ENCODE measurements around the gene DCC. TPM values are rescaled to one million over a fixed set of nuclear protein-coding genes. Genes with fewer than 3 reads are reported as not detected.

Gene DCC
- total RNA-seq, 1 experiment from 2014 or later: 0.39 TPM

DNA sequence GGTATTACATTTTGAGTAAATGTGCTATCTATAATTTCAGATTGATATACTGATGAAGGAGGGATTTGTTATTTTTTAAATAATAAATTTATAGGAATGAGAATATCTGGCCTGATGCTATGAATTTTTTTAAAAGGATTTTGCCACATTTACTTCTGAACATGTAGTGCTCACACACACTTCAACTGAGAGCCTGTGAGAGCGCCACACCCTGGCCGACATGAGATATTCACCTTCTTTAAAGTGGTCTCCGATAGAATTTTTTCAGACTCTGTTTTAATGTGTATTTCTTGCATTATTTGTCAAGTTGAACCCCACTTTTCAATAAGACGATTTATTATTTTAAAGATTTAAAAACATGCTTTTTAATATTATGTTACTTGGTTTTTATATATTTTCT is 813.3 kb downstream of the DCC start:
- intact Hi-C loops (cut with micrococcal nuclease; ENCODE audit: unreplicated experiment): loop anchor here (10.0 kb wide), 1 partner anchor 438 kb away; no protein-coding TSS in a partner anchor
- no peak overlapping the region for H3K4me3 Mint-ChIP-seq (ENCODE audit: unreplicated experiment)
- H3K4me1 Mint-ChIP-seq (ENCODE audit: low read depth, unreplicated experiment): no peaks in the 10 kb centered on the region
- POLR2A ChIA-PET: no interaction called here
- no peak overlapping the region for H3K27ac Mint-ChIP-seq (ENCODE audit: unreplicated experiment)
- no peaks in the 10 kb centered on the region for H3K4me1 ChIP-seq
- no peak overlapping the region for H3K4me3 ChIP-seq (ENCODE audit: low read depth, low read length)
- no peaks in the 10 kb centered on the region for H3K9me3 Mint-ChIP-seq (ENCODE audit: unreplicated experiment)
- CTCF ChIA-PET: no interaction called here
- no peaks in the 10 kb centered on the region for H3K36me3 ChIP-seq (ENCODE audit: control insufficient read depth, insufficient read depth, low read length)
- no peaks in the 10 kb centered on the region for H3K9me3 ChIP-seq
- no TSS peak for BruUV-seq (replicated peaks)
- H3K36me3 Mint-ChIP-seq (ENCODE audit: insufficient read depth, unreplicated experiment): peaks cover 6% of the 10 kb centered on the region
- peaks cover 6% of the 10 kb centered on the region for H3K27me3 Mint-ChIP-seq (ENCODE audit: insufficient read depth, unreplicated experiment)
- no peaks in the 10 kb centered on the region for H3K27me3 ChIP-seq (replicated peaks; ENCODE audit: control insufficient read depth, insufficient read depth, low read length)
- DNase-seq: peak in 1 of 2 experiments; percentile 3
- TF ChIP-seq, protein P1, sequence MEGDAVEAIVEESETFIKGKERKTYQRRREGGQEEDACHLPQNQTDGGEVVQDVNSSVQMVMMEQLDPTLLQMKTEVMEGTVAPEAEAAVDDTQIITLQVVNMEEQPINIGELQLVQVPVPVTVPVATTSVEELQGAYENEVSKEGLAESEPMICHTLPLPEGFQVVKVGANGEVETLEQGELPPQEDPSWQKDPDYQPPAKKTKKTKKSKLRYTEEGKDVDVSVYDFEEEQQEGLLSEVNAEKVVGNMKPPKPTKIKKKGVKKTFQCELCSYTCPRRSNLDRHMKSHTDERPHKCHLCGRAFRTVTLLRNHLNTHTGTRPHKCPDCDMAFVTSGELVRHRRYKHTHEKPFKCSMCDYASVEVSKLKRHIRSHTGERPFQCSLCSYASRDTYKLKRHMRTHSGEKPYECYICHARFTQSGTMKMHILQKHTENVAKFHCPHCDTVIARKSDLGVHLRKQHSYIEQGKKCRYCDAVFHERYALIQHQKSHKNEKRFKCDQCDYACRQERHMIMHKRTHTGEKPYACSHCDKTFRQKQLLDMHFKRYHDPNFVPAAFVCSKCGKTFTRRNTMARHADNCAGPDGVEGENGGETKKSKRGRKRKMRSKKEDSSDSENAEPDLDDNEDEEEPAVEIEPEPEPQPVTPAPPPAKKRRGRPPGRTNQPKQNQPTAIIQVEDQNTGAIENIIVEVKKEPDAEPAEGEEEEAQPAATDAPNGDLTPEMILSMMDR (IDR thresholded peaks at IDR 0.05; ENCODE audit: insufficient read depth in 1 of 2, low read depth in 1 of 2, low read length in 1 of 2, severe bottlenecking in 1 of 2, unreplicated experiment in 1 of 2): peak in 1 of 2 experiments; percentile 16

DNA sequence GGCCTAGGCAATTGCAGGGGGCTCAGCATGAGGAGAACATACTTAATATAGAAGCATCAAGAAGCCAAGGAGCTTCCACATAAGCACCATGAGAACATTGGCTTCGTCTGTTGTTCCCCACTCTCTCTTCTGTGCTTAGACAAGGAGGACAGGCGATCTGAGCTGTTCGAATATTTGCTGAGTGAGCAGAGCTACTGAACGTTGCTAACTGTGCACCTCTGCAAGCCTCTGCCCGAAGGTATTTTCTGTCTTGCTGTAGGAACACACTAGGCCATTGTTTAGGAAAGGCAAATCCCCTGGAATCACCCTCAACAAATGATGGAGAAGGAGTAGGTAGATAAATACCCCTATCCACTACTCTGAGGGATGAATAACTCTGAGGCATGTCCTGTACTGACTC is 813.8 kb downstream of the DCC start:
- Histone ChIP-seq H3K9me3 (no peaks in the 10 kb centered on the region), H3K4me3 (ENCODE audit: low read depth, low read length) (no peak overlapping the region), H3K36me3 (ENCODE audit: control insufficient read depth, insufficient read depth, low read length) (no peaks in the 10 kb centered on the region), H3K4me1 (no peaks in the 10 kb centered on the region), H3K27me3 (replicated peaks; ENCODE audit: control insufficient read depth, insufficient read depth, low read length) (no peaks in the 10 kb centered on the region)
- no TSS peak for BruUV-seq (replicated peaks)
- Mint-ChIP-seq H3K36me3 (ENCODE audit: insufficient read depth, unreplicated experiment) (peaks cover 6% of the 10 kb centered on the region), H3K9me3 (ENCODE audit: unreplicated experiment) (no peaks in the 10 kb centered on the region), H3K27ac (ENCODE audit: unreplicated experiment) (no peak overlapping the region), H3K4me1 (ENCODE audit: low read depth, unreplicated experiment) (no peaks in the 10 kb centered on the region), H3K27me3 (ENCODE audit: insufficient read depth, unreplicated experiment) (peaks cover 4% of the 10 kb centered on the region), H3K4me3 (ENCODE audit: unreplicated experiment) (no peak overlapping the region)
- POLR2A ChIA-PET: no interaction called here
- DNase-seq: no peak
- intact Hi-C loops (cut with micrococcal nuclease; ENCODE audit: unreplicated experiment): loop anchor here (10.0 kb wide), 1 partner anchor 439 kb away; no protein-coding TSS in a partner anchor
- CTCF ChIA-PET: no interaction called here
- TF ChIP-seq, protein P1 (IDR thresholded peaks at IDR 0.05; ENCODE audit: insufficient read depth in 1 of 2, low read depth in 1 of 2, low read length in 1 of 2, severe bottlenecking in 1 of 2, unreplicated experiment in 1 of 2): no peak

DNA sequence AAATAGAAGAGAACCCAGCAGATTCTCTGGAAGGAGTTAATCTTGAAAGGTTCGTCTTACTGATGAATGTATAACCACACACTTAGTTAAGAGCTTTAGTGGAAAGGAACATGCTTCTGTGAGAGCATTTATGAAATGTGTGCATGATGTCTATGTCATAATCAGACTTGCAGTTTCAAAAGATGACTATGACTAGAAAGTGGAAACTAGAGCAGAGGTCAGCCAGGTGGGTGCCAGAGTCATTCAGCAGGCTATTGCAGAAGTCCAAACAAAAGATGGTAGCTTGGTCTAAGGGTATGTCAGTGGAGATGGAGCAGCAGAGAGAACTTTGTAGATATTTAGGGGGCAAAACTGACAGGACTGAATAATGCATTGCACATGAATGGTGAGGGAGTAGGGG is 825.8 kb downstream of the DCC start:
- H3K4me1 ChIP-seq: no peaks in the 10 kb centered on the region
- Mint-ChIP-seq H3K9me3 (ENCODE audit: unreplicated experiment) (no peaks in the 10 kb centered on the region), H3K4me1 (ENCODE audit: low read depth, unreplicated experiment) (no peaks in the 10 kb centered on the region), H3K27ac (ENCODE audit: unreplicated experiment) (no peak overlapping the region), H3K36me3 (ENCODE audit: insufficient read depth, unreplicated experiment) (no peaks in the 10 kb centered on the region), H3K27me3 (ENCODE audit: insufficient read depth, unreplicated experiment) (no peaks in the 10 kb centered on the region), H3K4me3 (ENCODE audit: unreplicated experiment) (no peak overlapping the region)
- H3K36me3 ChIP-seq (ENCODE audit: control insufficient read depth, insufficient read depth, low read length): no peaks in the 10 kb centered on the region
- no peaks in the 10 kb centered on the region for H3K27me3 ChIP-seq (replicated peaks; ENCODE audit: control insufficient read depth, insufficient read depth, low read length)
- H3K9me3 ChIP-seq: no peaks in the 10 kb centered on the region
- no peak for DNase-seq
- TF ChIP-seq, protein P1 (IDR thresholded peaks at IDR 0.05; ENCODE audit: insufficient read depth in 1 of 2, low read depth in 1 of 2, low read length in 1 of 2, severe bottlenecking in 1 of 2, unreplicated experiment in 1 of 2): no peak
- no peak overlapping the region for H3K4me3 ChIP-seq (ENCODE audit: low read depth, low read length)
- BruUV-seq (replicated peaks): no TSS peak
- intact Hi-C loops (cut with micrococcal nuclease; ENCODE audit: unreplicated experiment): no loop called here
- ChIA-PET CTCF (no interaction called here), POLR2A (no interaction called here)

Measured in Caco-2 (cell line).